WERI-Rb-1 (cell line): Measurements from ENCODE around the gene MIGA2.

ENCODE experiments used
- DNase-seq: peaks from one replicate; pipeline ENCODE4 v3.0.0-alpha.2; 2020
- H3K27ac ChIP-seq: fragments of 250-450 bp; sonication (Bioruptor Pico); 2 replicates; pipeline ENCODE4 v1.5.1; 2020; ENCODE audit warnings: mild to moderate bottlenecking, moderate library complexity
- H3K27me3 ChIP-seq: fragments of 250-450 bp; sonication (Bioruptor Pico); 2 replicates; pipeline ENCODE4 v1.5.1; 2021; ENCODE audit warnings: mild to moderate bottlenecking, low read depth, moderate library complexity; ENCODE audit not compliant: insufficient read depth, severe bottlenecking
- H3K36me3 ChIP-seq: fragments of 250-450 bp; sonication (Bioruptor Pico); 2 replicates; pipeline ENCODE4 v1.5.1; 2020; ENCODE audit warnings: mild to moderate bottlenecking, moderate library complexity
- H3K4me3 ChIP-seq: 2 replicates; pipeline ENCODE4 v1.5.1; 2011; ENCODE audit warnings: low read depth, mild to moderate bottlenecking, control low read depth, low read length
- H3K9me3 ChIP-seq: fragments of 250-450 bp; sonication (Bioruptor Pico); 2 replicates; pipeline ENCODE4 v1.5.1; 2021; ENCODE audit warnings: mild to moderate bottlenecking, moderate library complexity; ENCODE audit not compliant: severe bottlenecking
- CTCF ChIP-seq: IDR thresholded peaks from 2 replicates; pipeline ENCODE4 v1.5.1; 2011; ENCODE audit warnings: low read depth, mild to moderate bottlenecking, control low read depth, inconsistent platforms, low read length

Gene MIGA2

GRCh38 chr9:129052592-129052991, 16.2 kb downstream of the MIGA2 start:
- no peak overlapping the region for H3K4me3 ChIP-seq
- TF ChIP-seq CTCF, result no peak
- H3K36me3 ChIP-seq, result peaks cover 50% of the 10 kb centered on the region
- no peaks in the 10 kb centered on the region for H3K9me3 ChIP-seq
- no peak overlapping the region for H3K27ac ChIP-seq
- DNase-seq, result no peak
- no peaks in the 10 kb centered on the region for H3K27me3 ChIP-seq

- H3K9me3 ChIP-seq, result no peaks in the 10 kb centered on the region
- no peak overlapping the region for H3K4me3 ChIP-seq
- TF ChIP-seq CTCF, result no peak
- no peaks in the 10 kb centered on the region for H3K27me3 ChIP-seq
- DNase-seq, result no peak
- H3K27ac ChIP-seq, result no peak overlapping the region
- H3K36me3 ChIP-seq, result peaks cover 50% of the 10 kb centered on the region
These were observed 16.6 kb downstream of the MIGA2 start for GRCh38 chr9:129053020-129053419.

- H3K4me3 ChIP-seq, result no peak overlapping the region
- H3K27ac ChIP-seq, result no peak overlapping the region
- no peaks in the 10 kb centered on the region for H3K27me3 ChIP-seq
- no peak for TF ChIP-seq CTCF
- DNase-seq, result no peak
- H3K36me3 ChIP-seq, result peaks cover 50% of the 10 kb centered on the region
- H3K9me3 ChIP-seq, result no peaks in the 10 kb centered on the region
These were observed 17.9 kb downstream of the MIGA2 start for GRCh38 chr9:129054163-129054851.

- H3K36me3 ChIP-seq, result peaks cover 33% of the 10 kb centered on the region
- DNase-seq, result no peak
- H3K27me3 ChIP-seq, result no peaks in the 10 kb centered on the region
- H3K27ac ChIP-seq, result no peak overlapping the region
- no peak overlapping the region for H3K4me3 ChIP-seq
- H3K9me3 ChIP-seq, result no peaks in the 10 kb centered on the region
- no peak for TF ChIP-seq CTCF
These were observed 22.8 kb downstream of the MIGA2 start for GRCh38 chr9:129058965-129059795.

GRCh38 chr9:129059796-129060785, 23.7 kb downstream of the MIGA2 start:
- peaks cover 40% of the 10 kb centered on the region for H3K36me3 ChIP-seq
- H3K27ac ChIP-seq, result no peak overlapping the region
- no peaks in the 10 kb centered on the region for H3K9me3 ChIP-seq
- H3K27me3 ChIP-seq, result no peaks in the 10 kb centered on the region
- no peak for TF ChIP-seq CTCF
- DNase-seq, result no peak
- H3K4me3 ChIP-seq, result no peak overlapping the region
